ENCODE measurements around the gene AP5Z1.

DNA sequence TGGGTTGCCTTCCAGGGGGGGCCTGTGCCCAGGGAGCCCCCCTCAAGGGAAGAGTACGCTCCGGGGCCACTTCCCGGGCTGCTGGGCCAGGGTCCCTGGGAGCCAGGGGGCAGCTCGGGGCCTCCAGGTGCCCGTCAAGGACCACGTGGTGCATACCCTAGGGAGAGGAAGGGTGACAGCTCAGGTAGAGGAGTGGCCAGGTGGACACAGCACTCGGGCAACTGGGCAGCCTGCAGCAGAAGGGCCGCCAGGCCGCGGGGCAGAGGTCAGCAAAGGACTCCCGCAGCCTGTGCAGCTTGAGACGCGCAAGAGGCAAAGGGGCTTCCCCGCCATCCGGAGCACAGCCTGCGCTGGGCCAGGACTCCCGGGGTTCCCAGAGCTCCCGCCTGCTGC lies 26.4 kb downstream of the AP5Z1 start:
- no peak for TF ChIP-seq EZH2 (IDR thresholded peaks at IDR 0.05)
- no peak for TF ChIP-seq POLR2AphosphoS5 (IDR thresholded peaks at IDR 0.05; ENCODE audit: borderline replicate concordance, low read depth, low read length)
- no peak for TF ChIP-seq FOXP2 (optimal IDR thresholded peaks at IDR 0.05; ENCODE audit: control extremely low read depth, extremely low read length, insufficient read depth)

Measured in SK-N-MC (cell line).